TTC549 (cell line): Measurements from ENCODE around the gene PTPN23.
"Not testable (repeated sequence)": the region's sequence is repeated elsewhere in the genome, so short reads cannot be mapped to it uniquely, and the experiment has no call there.

Experiments used
- FAIRE-seq: peaks from 2 replicates; lab custom pipeline; 2012; peaks lifted over from hg19 to GRCh38; lab: Jason Lieb, UNC

PTPN23 gene

GRCh38 chr3:47441796-47442551 lies 61.2 kb downstream of the PTPN23 start:
- FAIRE-seq, result no peak

- FAIRE-seq, result no peak
Measured at GRCh38 chr3:47443611-47443995, 62.8 kb downstream of the PTPN23 start.

- FAIRE-seq, result no peak
Measured at GRCh38 chr3:47444103-47444502, 63.3 kb downstream of the PTPN23 start.

GRCh38 chr3:47452453-47453215 lies 71.8 kb downstream of the PTPN23 start:
- FAIRE-seq, result no peak

- no peak for FAIRE-seq
Measured at GRCh38 chr3:47455806-47456452, 75.1 kb downstream of the PTPN23 start.

- FAIRE-seq, result no peak
Measured at GRCh38 chr3:47456984-47457383, 76.2 kb downstream of the PTPN23 start.

GRCh38 chr3:47459534-47460085 lies 78.8 kb downstream of the PTPN23 start:
- not testable (repeated sequence) for FAIRE-seq
